HCT116 (cell line): Measurements from ENCODE around the gene CFAP45.

Experiments
- EZH2 ChIP-seq: fragments of 200-600 bp; sonication (generic); IDR thresholded peaks from 2 replicates; pipeline ENCODE4 v1.6.1; 2017; ENCODE audit warnings: antibody characterized with exemption, mixed run types
- EZH2phosphoT487 ChIP-seq: fragments of 200-600 bp; IDR thresholded peaks from 2 replicates; pipeline ENCODE4 v1.6.1; 2018; ENCODE audit warnings: antibody characterized with exemption, borderline replicate concordance
- SP1 ChIP-seq: IDR thresholded peaks from 2 replicates; pipeline ENCODE4 v1.6.1; 2012; ENCODE audit warnings: low read depth
- TF ChIP-seq, protein P1 (sequence below), 3 experiments: fragments of 200-600 bp in 1 of 3; sonication (generic) in 1 of 3; IDR thresholded peaks in 2 of 3; conservative IDR thresholded peaks in 1 of 3; 2 replicates each; pipeline ENCODE4 v1.5.1; 2012 to 2017; ENCODE audit warnings: low read depth in 2 of 3, low read length in 2 of 3, antibody characterized with exemption in 1 of 3, borderline replicate concordance in 1 of 3, control low read depth in 1 of 3, mild to moderate bottlenecking in 1 of 3, mixed read lengths in 1 of 3, mixed run types in 1 of 3, moderate library complexity in 1 of 3; ENCODE audit not compliant: insufficient read depth in 1 of 3

GRCh38 chr1:159911326-159912070 lies 11.5 kb upstream of the CFAP45 start:
- TF ChIP-seq EZH2, result no peak
- TF ChIP-seq EZH2phosphoT487, result no peak
- TF ChIP-seq, protein P1, sequence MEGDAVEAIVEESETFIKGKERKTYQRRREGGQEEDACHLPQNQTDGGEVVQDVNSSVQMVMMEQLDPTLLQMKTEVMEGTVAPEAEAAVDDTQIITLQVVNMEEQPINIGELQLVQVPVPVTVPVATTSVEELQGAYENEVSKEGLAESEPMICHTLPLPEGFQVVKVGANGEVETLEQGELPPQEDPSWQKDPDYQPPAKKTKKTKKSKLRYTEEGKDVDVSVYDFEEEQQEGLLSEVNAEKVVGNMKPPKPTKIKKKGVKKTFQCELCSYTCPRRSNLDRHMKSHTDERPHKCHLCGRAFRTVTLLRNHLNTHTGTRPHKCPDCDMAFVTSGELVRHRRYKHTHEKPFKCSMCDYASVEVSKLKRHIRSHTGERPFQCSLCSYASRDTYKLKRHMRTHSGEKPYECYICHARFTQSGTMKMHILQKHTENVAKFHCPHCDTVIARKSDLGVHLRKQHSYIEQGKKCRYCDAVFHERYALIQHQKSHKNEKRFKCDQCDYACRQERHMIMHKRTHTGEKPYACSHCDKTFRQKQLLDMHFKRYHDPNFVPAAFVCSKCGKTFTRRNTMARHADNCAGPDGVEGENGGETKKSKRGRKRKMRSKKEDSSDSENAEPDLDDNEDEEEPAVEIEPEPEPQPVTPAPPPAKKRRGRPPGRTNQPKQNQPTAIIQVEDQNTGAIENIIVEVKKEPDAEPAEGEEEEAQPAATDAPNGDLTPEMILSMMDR (IDR thresholded peaks at IDR 0.05 in 2 of 3, conservative IDR thresholded peaks at IDR 0.05 in 1 of 3; ENCODE audit: borderline replicate concordance in 1 of 3, insufficient read depth in 1 of 3, low read depth in 2 of 3, low read length in 2 of 3), result no peak
- TF ChIP-seq SP1, result no peak
